IPS-20b (cell line): ENCODE measurements around the gene FOXO3.
"Not testable (repeated sequence)": the region's sequence is repeated elsewhere in the genome, so short reads cannot be mapped to it uniquely, and the experiment has no call there.

Source experiments
- H3K27ac ChIP-seq: one replicate; pipeline ENCODE4 v1.5.1; 2013; ENCODE audit warnings: low read length
- H3K27me3 ChIP-seq: 2 replicates; pipeline ENCODE4 v1.6.1; 2013; ENCODE audit warnings: mild to moderate bottlenecking, low read length, inconsistent platforms; ENCODE audit not compliant: insufficient read depth
- H3K36me3 ChIP-seq: 2 replicates; pipeline ENCODE4 v1.6.1; 2013; ENCODE audit warnings: low read depth, mild to moderate bottlenecking, inconsistent platforms, low read length, moderate library complexity; ENCODE audit not compliant: insufficient read depth
- H3K4me1 ChIP-seq: 2 replicates; pipeline ENCODE4 v1.6.1; 2013; ENCODE audit warnings: mild to moderate bottlenecking, control low read depth, inconsistent platforms, low read length, moderate library complexity; ENCODE audit not compliant: insufficient read depth
- H3K4me3 ChIP-seq: 2 replicates; pipeline ENCODE4 v1.5.1; 2013; ENCODE audit warnings: mild to moderate bottlenecking, low read length, inconsistent platforms
- H3K9ac ChIP-seq: 2 replicates; pipeline ENCODE4 v1.6.1; 2013; ENCODE audit warnings: low read depth, mild to moderate bottlenecking, inconsistent platforms, low read length, moderate library complexity
- H3K9me3 ChIP-seq: 2 replicates; pipeline ENCODE4 v1.6.1; 2013; ENCODE audit warnings: mild to moderate bottlenecking, low read depth, low read length, inconsistent platforms; ENCODE audit not compliant: insufficient read depth

The FOXO3 gene

DNA sequence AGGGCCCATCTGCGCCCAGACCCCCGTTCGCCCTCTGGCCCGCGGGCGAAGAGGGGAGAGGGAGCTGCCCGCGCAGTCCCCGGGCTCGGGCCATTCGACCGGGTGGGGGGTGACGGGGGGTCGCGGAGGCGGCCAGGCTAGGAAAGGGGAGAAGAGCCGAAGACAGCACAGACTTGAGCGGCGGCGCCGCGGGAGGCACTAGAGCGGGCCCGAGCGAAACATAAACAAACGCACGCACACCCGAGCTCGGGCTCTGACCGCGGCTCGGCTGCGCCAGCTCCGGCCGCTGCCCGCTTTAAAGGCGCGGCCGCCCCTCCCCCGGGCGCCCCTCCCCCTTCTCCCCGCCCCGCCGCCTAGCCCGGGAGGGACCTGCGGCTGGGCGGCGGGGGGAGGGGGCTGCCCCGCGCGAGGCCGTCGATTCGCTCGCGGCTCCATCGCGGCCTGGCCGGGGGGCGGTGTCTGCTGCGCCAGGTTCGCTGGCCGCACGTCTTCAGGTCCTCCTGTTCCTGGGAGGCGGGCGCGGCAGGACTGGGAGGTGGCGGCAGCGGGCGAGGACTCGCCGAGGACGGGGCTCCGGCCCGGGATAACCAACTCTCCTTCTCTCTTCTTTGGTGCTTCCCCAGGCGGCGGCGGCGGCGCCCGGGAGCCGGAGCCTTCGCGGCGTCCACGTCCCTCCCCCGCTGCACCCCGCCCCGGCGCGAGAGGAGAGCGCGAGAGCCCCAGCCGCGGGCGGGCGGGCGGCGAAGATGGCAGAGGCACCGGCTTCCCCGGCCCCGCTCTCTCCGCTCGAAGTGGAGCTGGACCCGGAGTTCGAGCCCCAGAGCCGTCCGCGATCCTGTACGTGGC lies at the start of gene FOXO3:
FOXO3 (plus strand) TSS at position 455 of the 846 bp plus-strand sequence; CDS start at position 747, 292 bp downstream.
- Histone ChIP-seq H3K4me3 (peak within 1 kb of the TSS; percentile 93), H3K36me3 (no peaks in the 10 kb centered on the region), H3K9me3 (no peaks in the 10 kb centered on the region), H3K9ac (peak within 1 kb of the TSS; percentile 71; the same call in 1 of the 2 replicates), H3K27me3 (peaks cover 65% of the 10 kb centered on the region), H3K4me1 (peaks cover 27% of the 10 kb centered on the region), H3K27ac (no peak within 1 kb of the TSS)

GRCh38 chr6:108518714-108519576 lies 41.8 kb upstream of the FOXO3 start:
- H3K9ac ChIP-seq: no peak overlapping the region
- H3K4me3 ChIP-seq: no peak overlapping the region
- no peaks in the 10 kb centered on the region for H3K36me3 ChIP-seq
- H3K27me3 ChIP-seq: no peaks in the 10 kb centered on the region
- no peak overlapping the region for H3K27ac ChIP-seq
- H3K4me1 ChIP-seq: no peaks in the 10 kb centered on the region
- no peaks in the 10 kb centered on the region for H3K9me3 ChIP-seq

- H3K9me3 ChIP-seq: no peaks in the 10 kb centered on the region
- H3K27ac ChIP-seq: no peak overlapping the region
- H3K4me3 ChIP-seq: no peak overlapping the region
- H3K4me1 ChIP-seq: peaks cover 11% of the 10 kb centered on the region; the same call in 1 of the 2 replicates
- no peak overlapping the region for H3K9ac ChIP-seq
- no peaks in the 10 kb centered on the region for H3K36me3 ChIP-seq
- no peaks in the 10 kb centered on the region for H3K27me3 ChIP-seq
Observed at GRCh38 chr6:108521616-108522107, 39.1 kb upstream of the FOXO3 start.

DNA sequence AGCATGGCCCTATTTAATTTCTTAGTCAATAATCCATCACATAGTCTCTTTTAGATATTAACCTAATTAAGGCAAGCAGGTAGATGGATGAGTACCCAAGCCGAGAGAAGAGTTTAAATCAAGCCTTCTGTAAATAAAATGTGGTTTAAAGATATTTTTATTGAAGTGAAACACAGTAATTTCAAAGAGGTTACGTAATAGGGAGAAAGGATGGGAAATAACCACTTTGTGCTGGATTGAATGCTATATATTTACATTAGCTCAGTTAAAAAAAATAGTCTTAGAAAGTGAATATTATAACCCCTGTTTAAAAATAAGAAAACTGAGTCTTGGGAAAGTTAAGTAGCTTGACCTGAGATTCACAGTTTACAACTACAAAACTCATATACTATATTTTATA lies 37.0 kb upstream of the FOXO3 start:
- H3K27me3 ChIP-seq: no peaks in the 10 kb centered on the region
- no peak overlapping the region for H3K9ac ChIP-seq
- no peak overlapping the region for H3K27ac ChIP-seq
- no peak overlapping the region for H3K4me3 ChIP-seq
- peaks cover 11% of the 10 kb centered on the region; the same call in 1 of the 2 replicates for H3K4me1 ChIP-seq
- no peaks in the 10 kb centered on the region for H3K9me3 ChIP-seq
- no peaks in the 10 kb centered on the region for H3K36me3 ChIP-seq

DNA sequence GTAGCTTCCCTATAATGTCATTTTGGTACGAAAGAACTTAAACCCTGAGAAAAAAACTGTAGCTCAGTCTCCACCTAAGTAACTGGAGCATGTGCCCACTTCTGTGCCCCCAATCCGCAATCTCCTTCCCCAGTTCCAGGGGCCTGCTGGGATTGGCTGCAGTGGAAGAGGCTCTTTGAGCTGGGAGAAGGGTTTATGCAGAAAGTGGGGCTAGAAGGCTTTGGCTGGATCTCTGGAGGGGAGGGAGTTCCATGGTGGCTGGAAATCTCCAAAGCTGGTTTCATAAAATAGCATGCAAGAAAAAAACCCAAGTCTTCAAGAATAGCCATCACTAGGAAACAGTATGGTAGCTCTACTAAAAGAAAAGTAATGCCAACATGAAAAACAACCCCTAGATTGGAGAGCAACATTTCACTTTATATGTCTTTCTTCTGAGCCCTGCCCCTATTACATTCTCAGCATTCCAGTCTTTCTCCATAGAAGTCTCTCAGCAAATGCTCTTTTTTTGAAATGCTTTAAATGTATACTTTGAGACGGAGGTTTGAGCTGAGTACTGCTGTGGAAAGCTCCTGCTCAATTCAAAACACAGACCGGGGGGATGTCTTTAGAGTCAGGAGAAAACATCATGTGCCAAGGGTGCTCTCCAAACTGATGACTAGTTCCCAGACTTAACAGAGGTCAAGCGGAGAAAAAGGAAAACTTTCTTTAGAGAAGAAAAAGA lies 36.0 kb upstream of the FOXO3 start:
- Histone ChIP-seq H3K4me1 (peaks cover 11% of the 10 kb centered on the region; the same call in 1 of the 2 replicates), H3K27me3 (no peaks in the 10 kb centered on the region), H3K9ac (no peak overlapping the region), H3K27ac (no peak overlapping the region), H3K4me3 (no peak overlapping the region), H3K9me3 (no peaks in the 10 kb centered on the region), H3K36me3 (no peaks in the 10 kb centered on the region)

DNA sequence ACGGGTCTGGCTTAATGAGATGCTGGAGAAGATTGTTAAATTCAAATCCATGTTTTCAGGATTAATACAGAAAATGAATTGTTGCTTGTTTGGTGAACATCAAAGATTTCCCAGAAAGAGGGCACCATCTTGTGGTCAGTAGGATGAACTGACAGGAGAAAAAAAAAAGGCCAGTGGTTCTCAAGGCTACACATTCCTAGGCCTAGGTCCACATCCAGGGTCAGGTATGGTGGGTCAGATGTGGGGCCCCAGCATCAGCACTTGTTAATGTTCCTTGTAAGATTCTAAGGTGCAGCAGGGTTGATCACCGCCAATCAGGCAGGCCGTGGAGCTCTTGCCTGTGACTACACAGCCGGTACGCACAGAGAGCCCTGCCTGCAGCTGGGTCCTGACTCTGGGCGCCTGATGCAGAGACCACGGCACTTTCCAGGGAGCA lies 34.0 kb upstream of the FOXO3 start:
- Histone ChIP-seq H3K27ac (no peak overlapping the region), H3K36me3 (no peaks in the 10 kb centered on the region), H3K4me3 (no peak overlapping the region)

GRCh38 chr6:108528878-108529277 lies 31.8 kb upstream of the FOXO3 start:
- Histone ChIP-seq H3K9me3 (no peaks in the 10 kb centered on the region), H3K27ac (no peak overlapping the region), H3K4me1 (peaks cover 11% of the 10 kb centered on the region; the same call in 1 of the 2 replicates)

More for the DNA sequence above, 34.0 kb upstream of the FOXO3 start:
- H3K27me3 ChIP-seq: no peaks in the 10 kb centered on the region
- H3K4me1 ChIP-seq: peaks cover 11% of the 10 kb centered on the region; the same call in 1 of the 2 replicates
- no peak overlapping the region for H3K9ac ChIP-seq
- no peaks in the 10 kb centered on the region for H3K9me3 ChIP-seq

GRCh38 chr6:108531332-108531731 lies 29.4 kb upstream of the FOXO3 start:
- H3K27me3 ChIP-seq: no peaks in the 10 kb centered on the region
- H3K27ac ChIP-seq: no peak overlapping the region
- H3K9ac ChIP-seq: no peak overlapping the region
- no peaks in the 10 kb centered on the region for H3K4me1 ChIP-seq
- no peaks in the 10 kb centered on the region for H3K9me3 ChIP-seq
- H3K4me3 ChIP-seq: no peak overlapping the region
- H3K36me3 ChIP-seq: no peaks in the 10 kb centered on the region

More at GRCh38 chr6:108528878-108529277, 31.8 kb upstream of the FOXO3 start:
- Histone ChIP-seq H3K36me3 (no peaks in the 10 kb centered on the region), H3K4me3 (no peak overlapping the region), H3K9ac (no peak overlapping the region), H3K27me3 (no peaks in the 10 kb centered on the region)

GRCh38 chr6:108535114-108535742 lies 25.5 kb upstream of the FOXO3 start:
- Histone ChIP-seq H3K27me3 (no peaks in the 10 kb centered on the region), H3K4me1 (no peaks in the 10 kb centered on the region), H3K4me3 (no peak overlapping the region), H3K36me3 (no peaks in the 10 kb centered on the region), H3K9me3 (no peaks in the 10 kb centered on the region), H3K27ac (no peak overlapping the region), H3K9ac (no peak overlapping the region)

DNA sequence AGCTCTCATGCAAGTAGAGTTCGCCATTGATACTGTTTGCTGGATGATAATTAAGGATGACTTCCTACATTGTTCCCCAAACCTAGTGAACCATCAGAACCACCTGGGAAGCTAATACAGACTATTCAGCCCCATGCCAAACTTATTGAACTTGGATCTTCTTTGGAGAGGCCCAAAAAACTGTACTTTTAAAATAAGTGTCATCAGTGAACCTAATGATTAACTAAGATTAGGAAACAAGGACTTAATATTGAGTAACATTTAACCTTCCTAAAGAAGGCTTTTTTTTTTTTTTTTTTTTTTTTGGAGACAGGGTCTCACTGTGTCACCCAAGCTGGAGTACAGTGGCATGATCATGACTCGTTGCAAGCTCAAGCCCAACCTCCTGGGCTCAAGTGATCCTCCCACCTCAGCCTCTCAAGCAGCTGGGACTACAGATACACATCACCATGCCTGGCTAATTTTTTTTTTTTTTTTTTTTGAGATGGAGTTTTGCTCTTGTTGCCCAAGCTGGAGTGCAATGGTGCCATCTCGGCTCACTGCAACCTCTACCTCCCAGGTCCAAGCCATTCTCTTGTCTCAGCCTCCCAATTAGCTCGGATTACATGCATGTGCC lies 24.7 kb upstream of the FOXO3 start:
- not testable (repeated sequence) for H3K4me3 ChIP-seq, H3K27ac ChIP-seq, H3K9ac ChIP-seq, H3K27me3 ChIP-seq, H3K36me3 ChIP-seq, H3K9me3 ChIP-seq, H3K4me1 ChIP-seq
